ENCODE measurements around the gene DNAJB14.
"Not testable (repeated sequence)": the region's sequence is repeated elsewhere in the genome, so short reads cannot be mapped to it uniquely, and the experiment has no call there.

DNAJB14 gene

DNA sequence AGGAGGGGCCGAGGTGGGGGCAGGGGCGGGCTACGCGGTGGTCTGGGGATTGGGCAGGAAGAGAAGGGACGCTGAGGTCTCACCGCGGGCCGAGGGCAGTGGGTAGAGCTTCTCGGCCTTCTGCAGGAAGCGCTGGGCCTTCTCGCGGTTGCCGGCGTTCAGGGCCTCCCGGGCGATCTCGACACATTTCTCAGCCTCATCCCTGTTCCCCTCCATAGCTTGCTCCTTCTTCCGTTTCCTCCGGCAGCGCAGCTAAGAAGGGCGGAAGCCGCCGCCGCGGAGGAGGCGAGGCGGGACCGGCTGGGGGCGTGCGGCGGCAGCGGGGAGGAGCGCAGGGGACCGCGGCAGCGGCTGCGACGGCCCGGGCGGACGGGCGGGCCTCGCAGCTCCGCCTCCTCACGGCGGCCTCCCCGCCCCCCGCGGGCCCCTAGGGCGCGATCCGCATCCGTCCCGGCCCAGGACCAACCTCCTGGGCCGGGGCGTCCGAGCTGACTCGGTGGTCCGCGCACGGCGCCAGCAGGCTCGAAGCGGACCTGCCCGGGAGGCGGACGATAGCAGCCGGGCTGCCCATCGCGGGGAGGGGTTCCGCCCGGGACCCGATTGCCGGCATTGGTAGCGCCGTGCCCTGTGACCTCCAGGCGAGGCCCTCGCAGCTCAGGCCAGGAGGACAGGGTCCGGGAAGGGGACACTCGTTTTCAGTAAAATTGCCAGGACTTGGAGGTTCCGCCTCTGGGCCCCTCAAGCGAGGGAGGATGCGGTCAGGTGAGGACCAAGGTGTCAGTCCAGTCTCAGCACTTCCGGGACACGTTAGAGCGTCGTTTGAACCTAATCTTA lies at the start of gene DNAJB14:
TSS of gene DNAJB14 (minus strand) at position 263 of the 834 bp plus-strand sequence. CDS start at position 216, 47 bp downstream.
- peak; percentile 88 for DNase-seq

DNA sequence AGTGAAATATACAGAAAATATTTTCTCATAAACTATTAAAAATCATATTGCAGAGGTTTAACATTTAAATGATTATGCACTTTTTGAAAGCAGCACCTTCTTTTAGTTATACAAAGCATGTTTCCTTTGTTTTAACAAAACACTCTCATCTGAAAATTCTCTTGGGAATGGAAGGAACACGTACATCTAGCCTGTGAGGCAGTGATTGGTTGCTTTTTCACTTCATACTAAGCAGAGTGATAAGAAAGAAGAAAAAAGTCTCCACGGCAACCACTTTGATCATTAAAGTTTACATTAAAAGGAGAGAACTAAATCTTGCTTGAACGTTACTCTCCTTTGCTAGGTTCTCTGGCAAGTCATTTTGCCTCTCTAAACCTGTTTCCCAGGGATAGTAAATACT lies 45.3 kb upstream of the DNAJB14 start:
- DNase-seq: no peak

DNA sequence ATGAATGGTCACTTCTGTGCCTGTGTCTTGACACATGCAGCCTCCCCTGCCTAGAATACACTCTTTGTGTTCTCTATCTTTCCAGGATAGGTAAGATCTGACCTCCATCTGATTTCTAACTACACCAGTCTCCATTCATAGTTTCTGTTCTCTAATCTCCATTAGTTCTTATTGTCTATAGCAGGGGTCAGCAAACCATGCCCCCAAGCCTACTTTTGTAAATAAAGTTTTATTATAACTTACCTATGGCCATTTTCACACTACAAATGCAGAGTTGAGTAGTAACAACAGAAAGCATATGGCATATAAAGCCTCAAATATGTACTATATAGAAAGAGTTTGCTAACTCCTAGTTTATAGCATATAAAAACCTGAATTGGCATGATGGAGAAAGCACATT lies 41.3 kb upstream of the DNAJB14 start:
- no peak for DNase-seq

DNA sequence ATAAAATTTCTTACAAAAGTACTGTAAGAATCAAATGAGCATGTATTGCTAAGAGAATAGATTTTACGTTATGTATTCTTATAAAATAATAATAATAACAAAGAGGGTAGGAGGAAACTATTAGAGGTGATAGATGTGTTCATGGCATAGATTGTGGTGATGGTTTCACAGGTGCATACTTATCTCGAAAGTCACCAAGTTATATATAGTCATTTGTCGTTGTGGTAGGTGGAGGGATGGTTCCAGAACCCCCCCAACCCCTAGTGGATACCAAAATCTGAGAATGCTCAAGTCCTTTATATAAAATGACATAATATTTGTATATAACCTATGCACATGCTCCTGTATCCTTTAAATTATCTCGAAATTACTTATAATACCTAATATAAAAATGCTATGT lies 40.4 kb upstream of the DNAJB14 start:
- DNase-seq: no peak

DNA sequence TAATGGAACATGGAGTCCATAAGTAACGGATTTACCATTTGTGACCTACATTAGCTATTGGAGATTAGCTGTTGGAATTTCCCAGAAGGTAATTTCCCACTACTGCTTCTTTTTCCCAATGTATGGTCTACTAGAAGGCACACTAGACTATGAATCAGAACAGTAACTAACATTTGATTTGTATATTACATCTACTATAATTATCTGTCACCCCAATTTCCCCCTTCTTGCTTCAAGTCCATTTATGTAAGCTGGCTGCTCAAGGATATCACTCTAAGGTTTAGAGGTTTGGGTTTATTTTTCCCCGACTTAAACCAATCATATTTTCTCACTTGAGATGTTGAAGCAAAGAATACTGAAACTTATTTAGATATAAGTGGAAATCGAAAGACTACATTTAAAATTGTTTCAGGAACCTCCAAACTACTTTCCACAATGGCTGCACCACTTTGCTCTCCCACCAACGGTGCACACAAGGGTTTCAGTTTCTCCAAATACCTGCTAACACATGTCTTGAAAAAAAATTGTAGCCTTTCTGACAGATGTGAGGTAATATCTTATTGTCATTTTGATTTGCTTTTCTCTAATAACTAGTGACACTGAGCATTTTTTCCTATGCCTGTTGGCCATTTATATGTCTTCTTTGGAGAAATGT lies 37.0 kb upstream of the DNAJB14 start:
- no peak for DNase-seq

DNA sequence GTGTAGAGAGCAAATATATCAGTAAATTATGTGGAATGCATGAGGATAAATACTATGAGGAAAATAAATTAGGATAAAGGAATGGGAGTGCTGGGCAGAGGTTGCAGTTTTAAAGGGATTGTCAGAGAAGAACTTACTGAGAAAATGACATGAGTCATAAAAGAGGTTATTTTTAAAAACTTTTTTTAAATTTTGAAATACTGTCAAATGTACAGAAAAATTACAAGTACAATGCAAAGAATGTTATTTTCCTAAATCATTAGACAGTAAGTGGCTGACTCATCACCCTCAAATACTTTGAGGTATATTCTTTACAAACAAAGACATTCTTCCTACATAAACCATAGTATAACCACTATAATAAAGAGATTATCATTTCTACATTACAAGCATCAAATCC lies 33.5 kb upstream of the DNAJB14 start:
- no peak for DNase-seq

DNA sequence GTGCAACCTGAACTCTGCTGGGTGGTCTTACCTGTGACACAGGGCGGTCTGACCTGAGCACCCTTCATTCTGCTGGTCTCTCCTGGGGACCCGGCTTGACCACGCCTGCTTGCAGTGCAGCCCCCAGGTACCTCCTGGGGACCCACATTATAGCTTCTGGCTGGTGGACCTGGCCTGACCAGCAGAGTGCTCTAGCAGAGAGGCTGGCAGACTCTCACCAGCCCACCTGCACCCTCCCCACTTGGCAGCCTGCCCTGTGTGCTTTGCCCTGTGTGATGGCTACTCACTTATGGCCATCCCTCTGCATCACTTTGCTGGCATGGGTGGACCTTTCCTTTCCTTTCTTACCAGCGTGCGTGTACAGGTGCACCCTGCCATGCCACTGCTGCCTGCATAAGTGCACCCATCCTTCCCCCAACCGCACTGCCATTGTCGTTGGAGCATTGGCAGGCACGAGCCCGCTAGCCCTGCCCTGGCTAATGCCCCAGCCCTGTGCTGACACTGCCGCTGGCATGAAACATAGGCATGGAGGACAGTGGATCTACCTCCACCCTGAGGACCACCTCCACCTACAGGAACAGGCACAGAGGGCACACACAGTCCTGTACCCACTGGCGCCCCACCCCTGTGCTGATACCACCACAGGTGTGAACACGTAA lies 25.2 kb upstream of the DNAJB14 start:
- DNase-seq: no peak

DNA sequence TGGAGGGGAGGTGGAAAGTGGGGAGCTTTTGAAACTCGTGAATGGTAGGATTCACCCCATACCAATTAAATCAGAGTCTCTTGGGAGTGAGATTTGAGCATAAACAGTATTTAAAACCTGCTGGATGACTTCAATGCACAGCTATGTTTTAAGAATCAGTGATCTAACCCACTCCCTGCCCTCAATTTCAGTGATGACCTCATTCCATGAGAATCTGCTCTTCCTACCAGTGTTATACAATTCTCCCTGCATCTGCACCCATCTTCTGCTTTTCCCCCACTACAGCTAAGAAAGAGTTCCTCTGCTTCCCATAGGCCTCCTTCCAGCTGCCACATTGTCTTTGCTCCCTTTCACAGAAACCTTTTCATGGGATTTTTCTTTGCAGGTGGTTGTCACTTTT lies 21.9 kb upstream of the DNAJB14 start:
- no peak for DNase-seq

DNA sequence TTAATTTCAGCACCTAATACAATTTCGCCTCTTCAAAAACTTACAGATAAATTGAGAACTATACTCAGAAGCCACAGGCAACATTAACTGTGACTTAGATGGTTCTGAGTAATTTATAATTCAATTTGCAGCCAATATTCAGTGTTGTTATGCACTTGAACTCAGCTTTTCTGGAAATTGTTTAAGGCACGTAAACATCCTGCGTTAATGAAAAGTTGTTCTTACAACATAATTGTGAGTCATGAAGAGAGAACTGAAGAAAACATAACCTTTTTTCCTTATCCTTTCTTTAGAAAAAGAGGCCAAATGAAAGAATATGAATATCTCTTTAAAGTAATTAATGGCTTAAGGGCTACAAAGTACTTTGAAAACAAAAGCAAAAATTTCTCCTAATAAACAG lies 20.3 kb upstream of the DNAJB14 start:
- no peak for DNase-seq

DNA sequence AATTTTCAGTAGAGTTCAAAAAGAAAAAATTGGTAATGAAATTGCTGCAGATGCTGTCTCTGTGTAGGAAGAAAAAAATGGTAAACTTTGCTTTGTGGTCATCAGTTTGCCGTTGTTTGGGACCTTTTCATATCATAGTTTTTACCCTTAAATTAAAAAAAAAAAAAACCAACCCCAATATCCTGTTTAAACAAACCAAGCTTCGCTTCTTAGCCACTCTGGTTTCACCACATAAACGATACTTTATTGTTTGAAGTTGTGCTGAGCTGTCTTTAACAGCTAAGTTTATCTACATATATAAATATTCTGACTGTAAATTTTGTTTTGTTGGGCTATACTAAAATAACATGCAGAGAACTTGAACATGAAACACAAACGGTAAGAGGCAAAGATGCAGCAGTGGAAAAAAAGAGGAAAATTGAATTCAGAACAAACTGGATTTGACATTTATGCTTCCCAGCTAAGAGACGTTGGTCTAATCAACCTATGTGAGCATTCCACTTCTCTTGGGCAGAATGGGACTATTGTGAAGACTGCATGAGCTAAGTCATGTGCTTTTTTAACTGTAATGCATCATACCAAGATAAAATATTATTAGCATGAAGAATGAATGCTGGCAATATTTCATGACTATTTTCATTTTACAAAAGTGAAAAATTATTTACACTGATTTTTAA lies 19.4 kb upstream of the DNAJB14 start:
- no peak for DNase-seq

DNA sequence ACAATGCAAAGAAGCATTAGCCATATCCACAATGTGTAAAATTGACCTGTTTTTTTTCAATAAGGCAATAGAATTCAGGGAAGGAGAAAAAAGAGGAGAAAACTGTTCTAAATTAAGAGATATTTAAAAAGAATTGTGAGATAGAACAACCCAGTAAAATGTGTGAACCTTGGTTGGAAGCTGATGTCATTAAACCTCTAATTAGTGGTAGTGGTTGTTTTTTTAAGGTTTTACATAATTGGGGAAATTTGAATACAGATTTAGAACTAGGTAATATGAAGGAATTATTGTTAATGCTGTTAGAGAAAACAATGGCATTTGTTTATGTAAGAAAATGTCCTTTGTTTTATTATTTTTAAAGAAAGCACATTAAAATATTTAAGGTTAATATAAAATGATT lies 18.8 kb upstream of the DNAJB14 start:
- no peak for DNase-seq

DNA sequence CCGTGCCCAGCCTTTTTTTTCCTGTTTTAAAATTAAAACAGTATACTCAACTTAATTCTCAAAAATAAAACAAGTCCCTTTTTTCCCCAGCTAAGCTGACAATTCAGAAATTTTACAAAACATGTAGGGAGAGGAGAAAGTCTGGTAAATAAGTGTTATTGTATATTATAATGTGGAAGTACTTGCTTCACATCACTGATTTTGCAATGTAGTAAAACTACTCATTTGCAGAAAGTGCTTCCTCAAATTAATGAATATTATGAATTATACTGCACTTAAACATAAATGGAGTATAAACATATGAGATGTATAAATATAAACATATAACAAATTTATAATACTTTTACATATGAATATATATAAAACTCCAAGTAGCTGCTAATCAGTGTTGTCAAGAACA lies 15.3 kb upstream of the DNAJB14 start:
- DNase-seq: no peak

DNA sequence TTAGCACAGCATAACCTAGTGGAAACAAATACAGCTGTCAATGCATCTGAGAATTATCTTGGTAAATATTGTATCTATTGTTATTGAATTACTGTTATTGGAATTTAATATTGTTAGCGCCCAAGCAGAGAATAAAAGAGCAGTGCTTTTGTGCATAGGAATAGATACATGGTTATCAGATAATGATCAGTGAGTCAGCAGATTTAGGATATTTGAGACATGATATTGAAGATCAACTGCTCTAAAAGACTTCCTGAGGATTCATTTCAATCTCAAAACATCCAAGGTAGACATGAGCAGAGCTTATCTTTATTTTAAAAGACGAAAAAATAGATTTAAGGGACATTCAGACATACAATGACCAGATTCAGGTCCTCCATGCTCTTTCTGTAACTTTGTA lies 14.2 kb upstream of the DNAJB14 start:
- DNase-seq: no peak

DNA sequence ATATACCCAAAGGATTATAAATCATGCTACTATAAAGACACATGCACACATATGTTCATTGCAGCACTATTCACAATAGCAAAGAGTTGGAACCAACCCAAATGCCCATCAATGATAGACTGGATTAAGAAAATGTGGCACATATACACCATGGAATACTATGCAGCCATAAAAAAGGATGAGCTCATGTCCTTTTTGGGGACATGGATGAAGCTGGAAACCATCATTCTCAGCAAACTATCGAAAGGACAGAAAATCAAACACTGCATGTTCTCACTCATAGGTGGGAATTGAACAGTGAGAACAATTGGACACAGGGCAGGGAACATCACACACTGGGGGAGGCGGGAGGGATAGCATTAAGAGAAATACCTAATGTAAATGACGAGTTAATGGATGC lies 11.8 kb upstream of the DNAJB14 start:
- DNase-seq: not testable (repeated sequence)

DNA sequence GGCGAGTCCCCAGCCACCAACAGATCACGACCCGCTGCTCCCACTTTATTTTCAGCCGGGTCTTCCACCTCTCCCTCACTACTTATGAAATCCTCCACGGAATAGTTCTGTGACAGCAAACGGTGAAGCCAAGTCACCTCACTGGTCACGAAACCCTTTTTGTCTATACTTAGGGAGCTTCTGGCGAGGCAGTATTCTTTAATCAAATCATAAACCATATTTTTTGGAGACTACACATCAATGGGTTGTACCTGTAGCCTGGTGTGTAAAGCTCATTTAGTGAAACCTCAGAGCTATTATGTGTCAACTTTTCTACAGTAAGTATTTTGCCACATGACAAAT lies 4.5 kb upstream of the DNAJB14 start:
- DNase-seq: peak; percentile 15

DNA sequence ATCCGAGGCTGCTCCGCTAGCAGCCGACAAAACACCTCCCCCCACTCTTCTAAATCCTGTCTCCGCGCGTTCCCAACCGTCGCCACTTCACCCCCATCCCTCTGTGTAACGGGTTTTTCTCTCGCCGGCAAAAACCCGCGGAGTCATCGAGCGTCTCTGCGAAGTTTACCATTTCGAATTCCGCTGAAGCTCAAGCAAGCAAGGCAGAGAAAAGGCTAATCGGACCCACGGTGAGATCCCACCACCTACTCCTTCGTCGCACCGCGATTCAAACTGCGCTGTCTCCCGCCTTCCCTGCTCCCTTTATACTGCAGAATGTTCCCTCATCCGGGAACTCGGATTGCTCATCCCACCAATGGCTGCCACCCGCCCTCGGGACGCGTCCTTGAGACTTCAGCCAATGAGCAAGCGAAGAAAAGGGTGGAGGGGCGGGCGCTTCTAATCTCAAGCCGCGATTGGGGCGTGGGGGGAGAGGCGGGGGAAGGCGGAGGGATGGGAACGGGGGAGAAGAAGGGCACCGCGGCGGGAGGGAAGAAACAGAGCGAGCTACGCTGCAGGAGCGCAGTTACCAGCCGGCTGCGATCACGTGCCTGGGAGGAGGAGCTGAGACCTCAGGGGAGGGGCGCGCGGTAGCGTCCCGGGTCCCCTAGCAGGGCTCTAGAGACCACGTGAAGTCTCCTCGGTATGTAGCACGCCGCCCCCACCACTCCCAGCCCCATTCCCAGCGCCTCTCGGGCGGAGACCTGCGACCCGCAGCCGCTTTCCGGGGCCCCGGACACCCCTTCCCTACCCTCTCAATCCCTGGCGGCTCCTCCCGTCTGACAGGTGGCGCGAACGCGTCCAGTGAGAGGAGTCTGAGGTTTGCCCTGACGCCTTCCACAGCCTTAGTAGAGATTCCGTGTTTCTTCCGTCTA lies 3.8 kb upstream of the DNAJB14 start, which contains the start of gene H2AZ1:
TSS of gene H2AZ1 (minus strand) at position 277 of the 914 bp plus-strand sequence. CDS start at position 172, 105 bp downstream.
- DNase-seq: peak; percentile 99

DNA sequence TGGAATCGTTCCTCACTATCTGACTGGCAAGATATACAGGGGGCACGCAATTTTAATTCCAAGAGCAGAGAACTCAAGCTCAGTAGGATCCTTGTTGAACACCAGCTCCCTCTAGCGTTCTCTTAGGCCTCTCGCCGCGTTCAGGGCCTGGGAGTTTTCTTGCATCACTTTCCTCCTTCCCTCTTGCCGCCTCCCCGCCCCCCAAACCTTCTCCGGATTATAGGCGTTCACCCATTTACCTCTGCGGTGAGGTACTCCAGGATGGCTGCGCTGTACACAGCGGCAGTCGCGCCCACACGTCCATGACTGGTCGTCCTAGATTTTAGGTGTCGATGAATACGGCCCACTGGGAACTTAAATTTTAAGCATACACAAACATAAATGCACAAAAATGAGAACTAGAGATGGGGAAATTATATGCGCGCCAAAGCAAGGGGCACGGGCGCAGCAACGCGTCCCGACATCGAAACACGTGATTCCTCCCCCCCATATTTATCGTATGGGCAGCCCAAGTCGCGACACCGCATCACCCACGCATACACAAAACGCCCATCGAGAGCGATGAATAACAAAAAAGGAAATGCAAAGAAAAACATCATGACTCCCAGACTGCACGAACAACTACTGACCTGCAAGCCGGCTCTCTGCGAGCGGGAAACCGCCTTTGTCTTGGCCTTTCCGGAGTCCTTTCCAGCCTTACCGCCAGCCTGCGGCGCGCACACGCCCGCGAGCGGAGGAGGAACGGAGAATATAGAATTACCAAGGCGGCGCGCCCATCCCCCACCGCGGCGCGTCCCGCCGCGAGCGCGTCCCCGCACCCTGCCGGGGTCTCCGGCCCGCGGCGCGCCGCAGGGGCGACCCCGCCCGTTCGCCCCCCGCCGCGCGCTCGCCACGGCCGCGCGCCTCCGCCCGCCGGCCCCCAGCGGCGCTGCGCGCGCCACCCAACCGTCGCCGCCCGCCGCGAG lies 2.9 kb upstream of the DNAJB14 start:
- DNase-seq: peak; percentile 95

DNA sequence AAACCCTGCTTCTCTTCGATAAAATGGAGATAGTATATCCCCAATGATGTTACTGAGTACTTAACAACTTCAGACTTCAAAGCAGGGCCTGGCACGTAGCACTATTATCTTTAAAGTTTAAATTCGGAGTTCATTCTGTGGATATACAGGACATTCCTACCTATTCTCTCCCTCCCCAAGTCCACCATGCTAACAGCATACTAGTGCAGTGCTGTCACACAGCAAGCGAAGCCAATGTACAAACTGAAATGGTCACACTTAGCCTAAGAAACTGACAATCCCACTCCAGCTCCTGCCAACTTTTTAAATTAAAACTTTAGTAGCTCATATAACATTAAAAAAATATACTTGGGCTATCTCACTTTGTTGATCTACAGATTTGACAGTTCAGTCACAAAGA lies 1.2 kb upstream of the DNAJB14 start:
- no peak for DNase-seq

DNA sequence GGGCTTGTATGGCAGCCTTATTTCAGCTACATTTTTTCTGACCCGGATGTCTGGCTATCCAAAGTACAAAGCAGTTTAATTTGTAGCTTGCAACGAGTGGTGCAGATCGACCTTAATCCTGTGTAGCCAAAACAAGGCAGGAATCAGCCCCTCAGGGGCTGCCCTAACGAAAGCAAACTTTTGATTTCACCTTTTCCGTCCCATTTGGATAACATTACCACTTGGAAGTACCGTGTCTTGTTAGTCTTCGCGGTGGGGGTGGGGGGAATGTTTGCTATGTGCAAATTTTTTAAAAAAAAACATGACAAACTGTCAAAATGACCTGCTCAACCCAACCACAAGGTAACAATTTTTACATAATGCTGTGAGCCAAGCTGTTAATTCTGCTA lies 766 bp upstream of the DNAJB14 start:
- no peak for DNase-seq

DNA sequence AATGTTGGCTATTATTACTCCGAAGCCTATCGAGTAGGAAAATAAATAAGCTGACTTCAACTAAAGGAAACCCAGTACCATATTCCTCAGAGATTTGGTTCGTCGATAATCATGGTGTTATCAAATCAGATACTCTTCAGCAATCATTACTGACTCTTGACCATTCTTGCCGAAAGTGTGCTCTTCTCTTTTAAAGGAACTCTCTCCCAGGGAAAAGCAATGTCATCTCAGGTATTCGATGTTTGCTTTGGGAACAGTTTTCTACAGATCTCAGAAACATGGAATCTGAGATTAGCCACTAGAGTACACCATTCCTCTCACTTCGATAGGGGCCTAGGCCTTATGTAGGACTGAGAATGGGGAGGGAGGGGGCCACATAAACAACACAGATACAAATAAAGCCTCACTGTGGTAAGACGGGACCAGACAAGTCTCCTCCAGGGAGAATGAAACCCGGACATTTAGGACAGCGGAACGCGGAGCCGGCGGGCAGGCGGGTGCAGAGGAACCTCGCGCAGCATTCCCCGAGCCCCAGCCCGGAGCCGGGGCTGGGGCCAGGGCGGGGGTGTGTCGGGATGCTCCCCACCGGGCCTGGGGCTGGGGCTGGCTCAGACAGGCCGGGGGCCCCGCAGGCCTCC lies 581 bp downstream of the DNAJB14 start:
- peak; percentile 40 for DNase-seq
